Stimulated activated CD4-positive, alpha-beta T cell treated with anti-CD3 and anti-CD28 coated beads, Interleukin-1b, Interleukin-23, amount 100 ng/mL, for 24 hours (primary cell): Measurements from ENCODE around the gene RAE1.
A peak's percentile ranks its signal among the peaks of the same experiment; 100 is the strongest.

Experiments used
- DNase-seq, 4 experiments: peaks; one replicate each; pipeline ENCODE4 v3.0.0-alpha.2; 2020; ENCODE audit warnings: low read depth in 4 of 4, low spot score in 1 of 4

The RAE1 gene

DNA sequence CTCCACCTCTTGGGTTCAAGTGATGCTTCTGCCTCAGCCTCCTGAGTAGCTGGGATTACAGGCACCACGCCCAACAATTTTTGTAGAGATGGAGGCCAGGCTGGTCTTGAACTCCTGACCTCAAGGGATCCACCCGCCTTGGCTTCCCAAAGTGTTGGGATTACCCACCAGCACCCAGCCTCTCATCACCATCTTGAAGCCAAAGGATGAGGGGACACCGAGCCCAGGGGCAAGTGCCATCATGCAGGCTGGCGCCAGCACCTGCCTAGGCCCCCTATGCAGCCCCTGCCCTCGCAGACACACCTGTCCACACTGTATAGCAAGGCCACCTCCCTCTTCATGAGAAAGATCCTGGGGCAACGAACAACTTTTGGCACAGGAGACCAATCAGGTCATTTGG is 34.9 kb downstream of the RAE1 start:
- DNase-seq = no peak

DNA sequence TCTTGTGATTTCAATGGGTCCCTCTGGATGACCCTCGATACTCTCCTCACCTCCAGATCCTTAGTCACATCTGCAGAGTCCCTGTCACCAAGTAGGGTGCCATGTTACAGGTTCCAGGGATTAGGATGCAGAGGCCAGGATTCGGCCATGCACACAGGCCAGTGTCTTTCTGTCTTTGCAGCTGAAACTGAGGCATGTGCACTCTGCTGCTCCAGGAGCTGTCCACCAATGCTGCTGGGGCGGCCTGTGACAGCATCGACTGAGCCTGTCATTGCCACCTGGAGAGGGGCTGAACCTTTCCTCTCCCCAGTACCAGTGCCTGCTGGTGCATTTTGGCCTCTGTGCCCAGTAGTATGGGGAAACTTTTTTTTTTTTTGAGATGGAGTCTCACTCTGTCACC is 35.7 kb downstream of the RAE1 start:
- DNase-seq = no peak

DNA sequence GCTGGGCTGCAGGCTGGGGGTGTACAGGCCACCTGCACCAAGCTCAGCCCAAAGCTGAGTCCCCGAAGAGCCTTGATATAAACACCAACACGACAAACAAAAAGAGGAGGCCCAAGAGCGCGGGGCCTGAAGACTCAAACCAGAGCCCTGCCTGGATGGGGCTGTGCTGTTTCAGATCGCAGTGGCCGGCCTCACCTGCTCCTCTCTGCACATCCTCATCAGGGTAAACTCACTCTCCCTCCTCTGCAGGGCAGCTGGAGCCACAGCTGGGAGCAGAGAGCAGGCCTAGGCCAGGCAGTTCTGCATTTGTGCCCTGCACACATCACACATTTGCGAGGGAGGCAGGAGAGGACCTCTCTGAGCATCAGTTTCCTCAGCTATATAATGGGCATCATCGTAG is 36.4 kb downstream of the RAE1 start:
- DNase-seq = no peak

DNA sequence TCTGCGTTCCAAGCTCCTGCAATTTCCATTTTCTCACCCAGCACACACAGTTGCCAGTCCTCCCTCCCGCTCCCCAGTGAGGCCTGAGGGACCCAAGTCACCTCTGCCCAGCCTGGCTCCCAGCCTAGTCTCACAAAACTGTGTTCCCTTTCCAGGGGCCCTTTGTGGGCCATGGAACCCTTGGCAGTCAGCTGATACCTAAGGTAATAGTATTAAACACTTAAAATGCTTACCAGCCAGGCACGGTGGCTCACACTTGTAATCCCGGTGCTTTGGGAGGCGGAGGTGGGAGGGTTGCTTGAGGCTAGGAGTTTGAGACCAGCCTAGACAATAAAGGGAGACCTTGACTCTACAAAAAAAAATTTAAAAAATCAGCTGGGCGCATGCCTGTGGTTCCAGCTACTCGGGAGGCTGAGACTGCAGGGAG is 36.9 kb downstream of the RAE1 start:
- DNase-seq = no peak

DNA sequence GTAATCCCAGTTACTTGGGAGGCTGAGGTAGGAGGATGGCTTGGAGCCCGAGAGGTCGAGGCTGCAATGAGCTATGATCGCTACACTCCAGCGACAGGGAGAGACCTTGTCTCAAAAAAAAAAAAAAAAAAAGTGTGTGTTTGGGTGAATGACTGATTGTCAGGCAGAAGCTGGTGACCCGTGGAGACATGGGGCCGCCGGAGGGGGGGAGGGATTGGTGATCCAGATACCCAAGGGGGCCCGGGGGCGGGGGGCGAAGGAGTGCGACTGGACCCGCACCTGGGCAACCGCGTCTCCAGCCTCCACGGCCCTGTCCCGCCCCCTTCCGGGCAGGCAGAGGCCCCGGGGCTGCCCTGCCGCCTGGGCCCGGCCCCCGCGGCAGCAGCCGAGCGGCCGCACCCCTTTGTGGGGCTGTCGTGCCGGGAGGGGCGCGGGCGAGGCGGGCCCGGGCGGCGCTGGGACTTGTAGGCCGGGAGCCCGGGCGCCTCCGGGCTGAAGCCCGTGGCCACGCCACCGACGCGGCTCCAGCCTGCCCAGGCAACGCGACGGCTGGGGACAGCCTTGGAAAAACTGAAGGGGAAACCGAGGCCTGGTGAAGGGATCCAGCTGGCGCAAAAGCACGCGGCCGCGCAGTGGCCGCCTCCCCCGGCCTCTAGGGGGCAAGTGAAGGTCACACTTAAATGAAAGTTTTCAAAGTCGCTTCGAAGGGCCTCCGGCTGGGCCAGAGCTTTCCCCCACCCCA is 38.1 kb downstream of the RAE1 start:
- DNase-seq = peak in 2 of 4 experiments; percentile 51 to 61

DNA sequence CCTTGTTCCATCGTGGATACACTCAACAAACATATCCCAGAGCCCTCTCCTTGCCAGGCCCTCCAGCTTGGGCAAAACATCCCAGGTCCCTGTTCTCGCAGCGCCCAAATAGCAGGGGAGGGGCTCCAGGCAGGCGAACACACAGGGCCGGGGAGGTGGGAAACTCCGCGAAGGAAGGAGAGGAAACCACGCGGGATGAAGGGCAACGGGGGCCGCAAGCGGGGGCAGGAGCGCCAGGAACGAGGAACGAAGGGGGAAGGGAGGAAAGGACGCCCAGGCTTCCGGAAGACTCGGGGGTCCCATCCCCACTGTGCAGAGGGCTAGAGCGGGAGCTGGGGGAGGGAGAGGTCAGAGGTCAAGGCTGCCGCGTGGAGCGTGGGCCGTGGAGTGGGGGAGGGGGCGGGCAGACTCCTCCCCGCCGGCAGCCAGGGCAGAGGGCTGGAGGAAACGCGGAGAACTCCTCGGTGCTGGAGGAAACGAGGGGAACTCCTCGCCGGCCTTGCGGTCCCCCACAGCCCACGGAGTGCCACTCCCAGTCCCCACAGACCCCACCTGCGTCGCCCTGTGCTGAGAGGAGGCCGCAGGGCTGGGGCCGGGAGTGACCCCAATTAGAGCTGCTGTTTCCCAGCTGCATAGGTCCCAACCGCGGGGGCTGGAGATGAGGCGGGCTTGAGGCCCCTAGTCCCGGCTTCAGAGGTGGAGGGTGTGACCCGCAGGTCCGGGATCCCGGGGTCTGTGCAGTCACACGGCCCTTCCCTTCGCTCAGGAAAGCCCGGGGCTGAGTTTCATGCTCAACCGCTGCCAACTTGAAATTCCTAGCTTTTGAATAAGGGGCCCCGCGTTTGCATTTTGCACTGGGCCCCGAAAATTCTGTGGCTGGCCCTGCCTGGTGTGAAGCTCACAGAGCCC is 38.9 kb downstream of the RAE1 start:
- DNase-seq = peak in 2 of 4 experiments; percentile 59 to 61

DNA sequence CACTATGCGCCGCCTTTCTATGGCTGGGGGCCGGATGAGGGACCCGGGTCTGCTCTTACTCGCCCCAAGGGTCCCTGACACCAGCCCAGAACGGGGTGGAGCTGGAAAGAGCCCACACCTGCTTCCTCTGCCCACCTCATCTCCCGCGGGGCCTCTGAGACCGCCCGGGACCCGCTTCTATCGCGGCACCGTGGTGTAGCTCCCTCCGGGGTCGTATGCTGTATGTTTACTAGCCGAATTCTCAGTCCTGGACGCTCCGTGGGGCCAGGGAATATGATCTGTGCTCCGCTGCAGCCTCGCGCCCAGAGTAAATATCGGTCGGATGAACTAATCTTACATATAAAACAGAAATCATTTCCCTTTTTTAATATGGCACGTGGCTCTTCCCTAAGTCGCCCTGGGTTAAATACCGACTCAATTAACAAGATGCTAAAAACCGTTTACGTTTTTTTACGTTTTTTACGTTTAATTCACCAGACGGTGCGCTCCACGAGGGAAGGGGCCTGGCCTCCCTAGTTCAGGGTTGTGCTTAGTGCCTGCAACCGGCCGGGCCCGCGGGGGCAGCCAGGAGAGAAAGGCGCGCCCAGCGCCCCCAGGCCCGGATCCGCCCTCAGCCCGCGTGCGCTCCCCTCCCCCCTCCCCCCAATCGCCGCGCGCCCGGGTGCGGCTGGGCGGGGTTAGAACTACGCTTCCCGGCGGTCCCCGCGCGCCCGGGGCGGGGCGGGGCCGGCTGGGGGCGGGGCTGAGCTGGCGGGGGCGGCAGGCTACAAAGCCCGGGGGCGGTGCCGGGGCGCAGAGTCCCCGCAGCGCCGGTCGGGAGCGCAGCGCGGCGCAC is 39.8 kb downstream of the RAE1 start, which contains the start of gene RBM38:
RBM38 (plus strand) TSS at position 793 of the 835 bp plus-strand sequence. CDS start 186 bp downstream, outside the sequence.
- peak in 3 of 4 experiments; percentile 60 to 77 (median 72) for DNase-seq

DNA sequence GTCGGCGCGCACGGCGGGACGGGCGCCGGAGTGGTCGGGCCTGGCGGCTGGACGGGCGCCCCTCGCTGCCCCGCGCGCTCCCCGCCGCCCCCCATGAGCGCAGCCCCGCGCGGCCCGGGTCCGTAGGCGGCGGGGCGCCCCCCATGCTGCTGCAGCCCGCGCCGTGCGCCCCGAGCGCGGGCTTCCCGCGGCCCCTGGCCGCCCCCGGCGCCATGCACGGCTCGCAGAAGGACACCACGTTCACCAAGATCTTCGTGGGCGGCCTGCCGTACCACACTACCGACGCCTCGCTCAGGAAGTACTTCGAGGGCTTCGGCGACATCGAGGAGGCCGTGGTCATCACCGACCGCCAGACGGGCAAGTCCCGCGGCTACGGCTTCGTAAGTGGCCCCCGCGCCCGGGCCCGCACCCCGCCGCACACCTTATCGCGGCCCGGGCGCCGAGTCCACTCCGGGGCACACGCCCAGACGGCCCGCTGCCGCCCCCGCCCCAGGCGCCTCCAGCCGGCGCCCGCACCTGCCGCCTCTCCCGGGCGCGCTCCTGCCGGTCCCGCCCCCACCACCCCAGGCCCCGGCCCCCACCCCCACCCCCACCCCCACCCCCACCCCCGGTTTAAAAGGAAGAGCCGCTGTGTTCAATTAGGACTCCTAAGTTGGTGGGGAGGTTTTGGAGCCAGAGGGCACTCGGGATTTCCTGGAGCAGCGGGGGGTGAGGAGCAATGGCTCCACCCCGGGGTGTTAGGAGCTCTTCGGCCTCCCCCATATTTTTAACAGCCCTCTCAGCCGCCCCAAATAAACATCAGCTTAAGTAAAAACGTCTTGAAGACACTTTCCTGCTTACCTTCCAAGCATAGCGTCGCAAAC is 40.6 kb downstream of the RAE1 start:
- no peak for DNase-seq

DNA sequence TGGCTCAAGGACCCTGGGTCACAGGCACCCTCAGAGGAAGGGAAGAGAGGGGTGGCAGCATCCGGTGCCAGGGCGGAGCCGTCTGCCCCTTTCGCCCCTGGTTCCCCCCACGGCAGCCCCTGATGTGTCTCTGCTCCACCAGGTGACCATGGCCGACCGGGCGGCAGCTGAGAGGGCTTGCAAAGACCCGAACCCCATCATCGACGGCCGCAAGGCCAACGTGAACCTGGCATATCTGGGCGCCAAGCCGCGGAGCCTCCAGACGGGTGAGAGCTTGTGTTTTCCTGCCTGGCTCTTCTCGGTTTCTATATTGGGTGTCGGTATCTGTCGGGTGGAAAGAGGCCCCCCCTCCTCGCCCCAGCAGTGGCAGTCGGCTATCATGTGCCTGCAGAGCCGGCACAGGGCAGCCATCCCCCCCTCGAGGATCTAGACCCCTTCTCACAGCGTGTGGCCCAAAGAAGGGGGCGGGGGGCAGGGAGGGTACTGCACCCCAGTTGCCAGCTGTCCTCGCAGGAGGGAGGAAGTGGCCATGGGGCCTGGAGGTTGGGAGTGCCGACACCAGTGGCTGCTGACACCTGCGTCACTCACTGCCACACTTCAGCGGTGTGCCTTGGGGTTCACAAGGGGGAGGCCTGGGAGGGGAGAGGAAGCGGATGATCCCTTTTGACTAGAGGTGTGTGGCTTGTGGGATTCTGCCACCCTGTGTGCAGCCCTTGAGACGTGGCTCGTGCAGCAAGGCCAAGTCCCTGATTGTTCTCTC is 41.6 kb downstream of the RAE1 start:
- peak in 2 of 4 experiments; percentile 53 to 62 for DNase-seq

DNA sequence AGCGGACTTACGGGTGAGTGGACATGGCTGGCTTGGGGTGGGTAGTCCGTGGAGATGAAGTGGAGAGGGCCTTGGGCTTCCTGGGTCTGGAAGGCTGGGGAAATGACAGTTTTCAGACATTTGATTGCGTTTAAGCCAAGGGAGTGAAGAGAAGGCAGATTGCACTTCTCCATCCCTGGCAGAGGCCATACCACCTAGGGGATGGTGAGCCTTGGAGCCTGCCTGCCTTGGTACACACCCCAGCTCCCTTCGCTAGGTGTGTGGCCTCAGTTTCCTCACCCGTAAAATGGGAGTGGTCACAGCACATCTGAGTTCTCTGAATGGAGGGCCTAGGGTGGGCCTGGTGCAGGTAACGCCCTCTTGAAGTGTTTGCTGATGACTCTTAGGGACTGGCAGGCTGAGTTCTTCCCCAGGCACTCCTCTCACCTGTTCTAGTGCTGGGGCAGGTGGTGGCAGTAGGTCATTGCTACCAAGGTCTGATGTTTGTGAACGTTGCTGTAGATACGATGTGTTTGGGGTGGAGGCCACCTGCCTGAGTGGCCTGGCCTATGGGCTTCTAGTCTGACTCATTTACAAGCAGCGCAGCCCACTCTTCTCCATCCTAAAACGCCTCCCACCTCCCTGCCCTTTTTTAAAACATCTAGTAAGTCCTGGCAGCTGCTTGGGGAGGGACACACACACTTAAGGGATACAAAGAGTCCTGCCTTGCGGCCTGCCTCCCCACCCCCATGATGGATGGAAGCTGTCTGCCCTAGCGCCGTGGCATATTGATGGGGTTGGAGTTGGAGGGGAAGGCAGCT is 42.5 kb downstream of the RAE1 start:
- DNase-seq = no peak

DNA sequence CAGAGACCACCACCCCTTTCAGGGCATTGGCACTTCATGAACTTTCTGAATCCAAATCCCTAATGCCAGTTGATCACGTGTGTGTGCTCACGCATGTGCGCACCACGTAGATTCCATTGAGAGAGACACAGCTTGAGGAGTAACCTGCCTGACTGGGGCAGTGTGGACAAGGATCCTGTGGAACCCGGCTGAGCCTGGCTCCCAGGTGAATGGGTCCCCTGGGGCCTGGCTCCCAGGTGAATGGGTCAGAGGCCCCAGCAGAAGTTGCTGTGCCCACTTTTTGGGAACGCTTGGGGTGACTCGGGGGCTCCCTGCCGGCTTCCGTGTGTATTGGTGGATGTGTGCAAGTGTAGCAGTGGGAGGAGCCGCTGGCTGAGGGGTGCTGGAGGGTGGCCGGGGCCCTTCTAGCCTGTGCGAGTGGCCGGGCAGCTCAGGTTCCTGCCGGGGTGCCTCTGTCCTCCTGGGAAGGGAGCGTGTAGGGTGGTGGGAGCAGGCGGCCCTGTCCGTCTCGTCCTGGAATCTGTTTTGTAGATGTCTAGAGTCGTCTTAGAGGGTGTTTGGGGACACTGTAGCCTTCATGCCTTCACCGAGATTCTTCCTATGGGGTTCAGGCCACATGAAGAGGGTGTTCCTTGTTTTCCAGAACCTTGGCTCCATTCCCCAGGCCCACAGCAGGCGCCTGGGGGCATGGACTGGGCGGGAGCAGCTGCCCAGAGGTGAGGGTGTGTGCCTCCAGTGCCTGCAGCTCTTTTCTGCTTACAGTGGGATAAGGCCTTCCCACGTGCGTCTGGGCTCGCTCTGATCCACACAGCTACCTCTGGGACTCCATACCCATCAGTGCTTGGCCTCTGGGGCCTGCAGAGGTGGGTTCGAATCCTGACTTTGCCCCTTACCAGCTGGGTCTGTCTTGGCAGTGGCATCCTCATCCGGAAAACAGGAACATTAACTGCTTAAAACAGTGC is 43.3 kb downstream of the RAE1 start:
- DNase-seq = no peak

DNA sequence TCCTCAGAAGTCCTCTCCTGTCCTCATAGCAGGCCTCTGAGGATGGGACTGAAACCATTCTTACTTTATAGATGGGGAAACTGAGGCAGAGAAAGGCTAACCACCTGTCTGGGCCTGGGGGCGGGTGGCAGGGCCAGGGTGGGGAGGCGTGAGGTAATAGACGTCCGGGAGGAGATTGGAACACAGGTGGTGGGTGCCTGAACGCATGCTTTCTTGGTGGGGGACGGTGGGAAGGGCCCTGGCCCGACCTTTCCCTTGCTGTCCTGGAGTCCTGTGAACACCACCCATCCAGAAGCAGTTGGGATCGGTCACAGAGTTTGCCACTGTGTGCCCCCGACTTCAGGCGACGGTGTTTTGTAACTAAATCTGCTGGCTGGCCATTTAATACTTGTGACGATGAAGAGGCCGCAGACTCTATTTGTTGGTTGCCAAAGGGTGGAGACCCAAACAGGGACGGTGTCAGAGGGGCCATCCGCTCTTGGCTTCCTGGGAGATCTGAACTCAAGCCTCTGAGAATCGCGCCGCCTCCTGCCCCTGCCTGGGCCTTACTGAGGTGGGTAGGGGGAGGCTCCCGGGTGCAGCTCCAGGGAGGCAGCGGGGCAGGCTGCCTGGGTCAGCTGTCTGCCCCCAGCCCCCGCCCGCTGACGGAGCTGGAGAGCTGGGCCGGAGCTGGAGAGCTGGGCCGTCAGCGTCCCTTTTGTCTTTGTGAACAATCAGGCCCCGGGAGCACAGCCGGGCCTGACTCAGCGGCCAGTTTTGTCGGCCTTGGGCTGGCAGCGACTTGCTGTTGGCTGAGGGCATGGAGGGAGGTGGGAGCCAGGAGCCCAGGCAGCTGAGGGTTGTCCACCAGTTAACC is 44.3 kb downstream of the RAE1 start:
- DNase-seq = no peak

DNA sequence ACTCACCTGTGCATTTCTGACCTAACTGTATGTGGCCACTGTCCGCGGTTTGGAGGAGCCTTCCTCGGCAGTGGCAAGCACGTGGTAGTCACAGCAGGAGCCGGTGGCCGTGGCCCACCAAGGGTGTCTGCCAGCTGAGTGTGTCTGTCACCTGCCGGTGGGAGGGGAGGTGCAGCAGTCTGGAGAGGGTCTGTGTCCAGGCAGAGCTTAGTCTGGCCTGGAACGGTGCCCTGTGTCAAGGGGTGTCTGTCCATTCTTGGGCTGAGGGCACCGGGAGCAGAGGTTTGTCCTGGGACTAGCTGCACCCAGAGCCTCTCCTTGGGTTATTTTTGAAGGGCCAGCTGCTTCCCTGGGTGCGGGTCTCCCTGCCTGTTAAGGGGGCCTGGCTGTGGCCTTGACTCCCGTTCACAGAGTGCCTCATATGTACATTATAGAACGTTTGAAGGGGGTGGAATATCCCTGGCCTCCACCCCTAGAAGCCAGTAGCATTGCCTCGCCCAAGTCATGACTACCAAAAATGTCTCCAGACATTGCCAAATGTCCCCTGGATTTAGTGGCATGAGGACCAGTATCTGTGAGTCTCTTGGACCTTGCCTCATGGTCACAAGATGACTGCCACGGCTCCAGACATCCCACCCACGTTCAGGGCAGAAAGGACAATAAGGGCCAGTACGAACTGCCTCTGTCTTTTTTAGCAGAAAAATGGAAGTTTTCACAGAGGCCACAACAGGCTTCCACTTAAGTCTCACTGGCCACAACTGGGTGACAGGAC is 45.3 kb downstream of the RAE1 start:
- DNase-seq = no peak

DNA sequence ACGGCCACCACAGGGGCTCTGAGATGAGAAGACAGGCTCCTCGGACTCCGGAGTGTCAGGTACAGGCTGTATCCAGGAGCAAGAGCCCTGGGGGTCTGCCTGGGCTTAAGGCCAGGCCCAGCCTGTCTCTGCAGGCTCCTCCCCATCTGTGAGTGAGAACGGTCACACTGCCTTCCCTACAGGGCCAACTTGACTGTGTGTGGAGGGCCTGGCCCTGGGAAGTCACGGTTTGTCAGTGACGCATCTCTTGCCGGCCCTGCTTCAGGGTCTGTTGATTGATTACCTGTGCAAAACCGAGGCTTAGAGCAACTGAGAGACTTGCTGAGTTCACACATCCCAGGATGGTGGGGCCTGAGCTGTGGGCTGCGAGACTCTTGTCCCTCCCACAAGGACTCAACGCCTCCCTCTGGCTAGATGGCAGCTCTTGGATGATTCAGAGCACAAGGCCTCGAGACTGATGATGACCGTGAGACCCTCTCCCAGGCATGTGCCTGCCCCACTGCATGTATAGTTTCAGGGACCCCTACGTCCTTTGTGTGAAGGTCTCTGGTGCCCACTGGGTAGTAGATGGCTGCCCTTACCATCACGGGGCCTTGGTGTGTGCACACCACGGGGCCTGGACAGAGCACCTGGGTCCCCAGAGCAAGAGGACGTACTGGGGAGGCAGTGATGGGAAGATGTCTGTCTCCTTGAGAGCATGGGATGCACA is 46.1 kb downstream of the RAE1 start:
- no peak for DNase-seq

DNA sequence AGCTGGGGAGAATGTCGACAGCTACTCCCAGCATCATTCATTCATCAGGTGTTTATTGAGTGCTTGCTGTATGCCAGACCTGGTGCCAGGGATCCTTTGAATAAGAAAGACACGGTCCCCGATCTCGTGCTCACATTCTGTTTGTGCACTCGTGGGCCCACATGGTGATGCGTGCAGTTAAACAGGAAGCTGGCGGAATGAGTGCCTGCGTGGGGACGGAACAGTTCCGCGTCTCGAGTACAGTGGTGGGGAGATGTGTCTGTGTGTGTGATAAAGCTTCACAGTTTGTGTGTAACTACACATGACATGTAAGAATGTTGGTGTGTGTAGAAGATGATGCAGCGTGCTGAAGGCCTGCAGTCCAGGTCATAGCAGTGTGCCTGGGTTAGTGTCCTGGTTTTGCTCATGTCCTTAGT is 46.6 kb downstream of the RAE1 start:
- DNase-seq = no peak
